Naive B cell (primary cell): ENCODE results near the gene ENTHD1. TPM values are rescaled to one million over a fixed set of nuclear protein-coding genes. Genes with fewer than 3 reads are reported as not detected.

Experiments used
- ATAC-seq, 2 donors: fragments of 150-1000 bp; cut with Tn5 transposase; 2 replicates each; pipeline ENCODE4 v1.10.0; 2021; ENCODE audit warnings: low read depth in 2 of 2, mild to moderate bottlenecking in 2 of 2, moderate library complexity in 2 of 2
- DNase-seq: peaks from one replicate; pipeline ENCODE4 v3.0.0; 2022
- H3K27ac Mint-ChIP-seq, 6 donors: one replicate each; pipeline ENCODE4 v1.8.0; 2020 to 2022; ENCODE audit warnings: mild to moderate bottlenecking in 6 of 6, mixed read lengths in 6 of 6, moderate library complexity in 5 of 6, inconsistent platforms in 2 of 6
- H3K27me3 Mint-ChIP-seq, 3 donors: one replicate each; pipeline ENCODE4 v1.8.0; 2021 to 2022; ENCODE audit warnings: mixed read lengths in 3 of 3, mild to moderate bottlenecking in 1 of 3
- H3K36me3 Mint-ChIP-seq, 2 donors: one replicate each; pipeline ENCODE4 v1.8.0; 2020 to 2022; ENCODE audit warnings: mixed read lengths in 2 of 2, inconsistent platforms in 1 of 2, mild to moderate bottlenecking in 1 of 2
- H3K4me1 Mint-ChIP-seq, 3 donors: one replicate each; pipeline ENCODE4 v1.8.0; 2020 to 2022; ENCODE audit warnings: mixed read lengths in 3 of 3, inconsistent platforms in 1 of 3, mild to moderate bottlenecking in 1 of 3, moderate library complexity in 1 of 3
- H3K4me3 Mint-ChIP-seq, 8 donors: one replicate each; pipeline ENCODE4 v1.8.0; 2020 to 2022; ENCODE audit warnings: mild to moderate bottlenecking in 8 of 8, mixed read lengths in 8 of 8, moderate library complexity in 8 of 8, inconsistent platforms in 2 of 8
- H3K9me3 Mint-ChIP-seq, 7 donors: one replicate each; pipeline ENCODE4 v1.8.0; 2020 to 2022; ENCODE audit warnings: mixed read lengths in 7 of 7, mild to moderate bottlenecking in 5 of 7, inconsistent platforms in 2 of 7, moderate library complexity in 1 of 7
- polyA plus RNA-seq, 6 donors: library from polyadenylated mRNA; unstranded; fragments of 300-500 nt; fragmentation: Illumina TruSeq; gene quantifications; one replicate each; pipeline ENCODE4 v1.2.3, GENCODE V29; 2021; ENCODE audit warnings: low read depth in 6 of 6

The ENTHD1 gene
- polyA plus RNA-seq, 6 donors from 2014 or later, result not detected

DNA sequence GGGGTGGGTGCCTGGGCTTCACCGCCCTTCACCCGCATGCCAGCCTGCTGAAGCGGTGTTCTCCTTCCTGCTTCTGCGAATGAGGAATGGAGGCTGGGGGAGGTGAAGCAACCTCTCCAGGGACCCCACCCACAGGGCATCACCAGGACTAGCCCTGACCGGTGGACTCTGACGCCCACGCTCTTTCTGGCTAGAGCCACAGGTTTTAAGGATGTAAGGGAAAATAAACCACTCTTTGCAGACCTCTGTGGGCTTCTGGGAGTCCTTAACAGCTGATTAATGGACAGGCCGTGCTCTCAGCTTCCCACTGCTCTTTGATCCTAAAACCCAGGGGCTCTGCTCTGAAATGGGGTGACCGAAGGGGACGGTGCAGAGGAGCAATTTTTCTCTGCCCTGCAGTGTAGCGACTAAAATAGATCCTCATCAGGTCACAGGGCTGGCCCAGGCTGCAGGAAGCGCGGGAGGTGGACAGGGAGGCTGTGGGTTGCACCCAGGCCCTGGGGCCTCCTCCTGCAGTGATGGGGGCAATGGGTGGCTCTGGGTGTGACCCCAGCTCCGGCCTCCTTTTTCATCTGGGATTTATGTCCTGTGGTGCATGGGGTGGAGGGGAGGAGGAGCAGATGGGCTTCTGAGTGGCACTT is 195.7 kb downstream of the ENTHD1 start:
- Mint-ChIP-seq H3K36me3 (no peaks in the 10 kb centered on the region), H3K4me1 (peaks cover 0 to 10% (median 3%) of the 10 kb centered on the region in 3 donors), H3K4me3 (no peak overlapping the region), H3K27ac (no peak overlapping the region), H3K27me3 (peaks cover 28 to 43% (median 42%) of the 10 kb centered on the region in 3 donors), H3K9me3 (no peaks in the 10 kb centered on the region)
- no peak for ATAC-seq
- no peak for DNase-seq

DNA sequence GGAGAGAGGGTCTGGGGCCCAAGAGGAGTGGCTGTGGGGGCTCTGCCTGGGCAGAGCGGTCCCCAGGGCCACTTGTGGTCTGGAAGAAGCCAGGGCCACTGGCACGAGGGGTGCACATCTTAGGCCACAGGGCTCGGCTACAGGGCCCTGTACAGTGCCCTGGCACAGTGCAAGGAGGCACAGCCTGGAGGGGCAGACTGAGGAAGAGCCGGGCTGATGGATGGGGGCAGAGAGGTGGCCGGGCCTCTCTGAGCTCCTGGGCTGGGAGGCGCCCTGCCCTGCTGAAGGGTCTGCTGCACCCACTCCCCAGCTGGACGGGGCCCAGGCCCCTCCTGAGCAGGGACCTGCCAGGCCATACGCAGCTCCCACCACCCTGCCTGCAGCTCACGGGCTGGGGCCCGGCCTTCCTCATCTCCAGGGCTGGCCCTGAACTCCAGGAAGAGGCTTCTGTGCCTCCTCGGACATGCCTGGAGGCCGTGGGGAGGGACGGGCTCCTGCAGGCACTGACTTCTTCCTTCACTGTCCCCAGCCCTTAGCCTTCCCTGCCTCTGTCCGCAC is 199.5 kb downstream of the ENTHD1 start:
- H3K9me3 Mint-ChIP-seq, result no peaks in the 10 kb centered on the region
- no peak for ATAC-seq
- no peaks in the 10 kb centered on the region for H3K36me3 Mint-ChIP-seq
- H3K4me3 Mint-ChIP-seq, result no peak overlapping the region
- DNase-seq, result no peak
- H3K4me1 Mint-ChIP-seq, result peaks cover 3 to 12% (median 7%) of the 10 kb centered on the region in 3 donors
- H3K27me3 Mint-ChIP-seq, result peaks cover 38 to 56% (median 44%) of the 10 kb centered on the region in 3 donors
- H3K27ac Mint-ChIP-seq, result no peak overlapping the region

Other genes with a start within 250 kb of the ENTHD1 start
- 10 to 100 TPM in 5 of 6 donors, 1 to 10 TPM in 1; 7.7 to 37.7 (median 18.7) TPM for gene GRAP2, start 7.3 kb upstream of the ENTHD1 start, polyA plus RNA-seq
- gene TMA7B, start 66.6 kb upstream of the ENTHD1 start, polyA plus RNA-seq, result 1 to 10 TPM in 3 of 6 donors, under 1 TPM in 3; 0.60 to 3.3 (median 0.96) TPM
- under 1 TPM in 1 of 6 donors, not detected in 5; 0.05 TPM for gene FAM83F, start 101.2 kb upstream of the ENTHD1 start, polyA plus RNA-seq